Vagina (tissue), 2 donors: ENCODE measurements around the gene ETNPPL. TPM values are rescaled to one million over a fixed set of nuclear protein-coding genes. Genes with fewer than 3 reads are reported as not detected.

ENCODE experiments used
- DNase-seq, 2 donors: peaks; one replicate each; pipeline ENCODE4 v3.0.0-alpha.2; 2017; ENCODE audit errors: extremely low spot score in 2 of 2
- H3K27ac ChIP-seq: fragments of 200-600 bp; sonication (generic); one replicate; pipeline ENCODE4 v1.5.1; 2019
- H3K27me3 ChIP-seq: fragments of 200-600 bp; sonication (generic); one replicate; pipeline ENCODE4 v1.5.1; 2019
- H3K36me3 ChIP-seq, 2 donors: fragments of 200-600 bp; sonication (generic); one replicate each; pipeline ENCODE4 v1.5.1; 2017 to 2019
- H3K4me1 ChIP-seq: fragments of 200-600 bp; sonication (generic); one replicate; pipeline ENCODE4 v1.5.1; 2019
- H3K4me3 ChIP-seq, 2 donors: fragments of 200-600 bp; sonication (generic); 1 replicate in 1 of 2; 2 replicates in 1 of 2; pipeline ENCODE4 v1.5.1; 2016 to 2019
- H3K9me3 ChIP-seq: fragments of 200-600 bp; sonication (generic); one replicate; pipeline ENCODE4 v1.5.1; 2019
- POLR2A ChIP-seq, 2 donors: fragments of 450-650 bp; IDR thresholded peaks; one replicate each; pipeline ENCODE4 v1.6.1; 2017; ENCODE audit warnings: antibody characterized with exemption in 2 of 2, mild to moderate bottlenecking in 2 of 2, moderate library complexity in 2 of 2
- POLR2AphosphoS5 ChIP-seq, 2 donors: sonication (generic); formaldehyde crosslinking; IDR thresholded peaks; one replicate each; pipeline ENCODE4 v1.9.0; 2017; ENCODE audit warnings: antibody characterized with exemption in 2 of 2, mild to moderate bottlenecking in 2 of 2, low read depth in 1 of 2; ENCODE audit not compliant: insufficient read depth in 1 of 2
- intact Hi-C: fragments of 100-400 bp; cut with DNase I; formaldehyde crosslinking; loops from one replicate; pipeline ENCODE4 v1.15.1; 2023
- total RNA-seq: library from RNA; depleted of rRNA; stranded (reverse); fragments of >200 nt; gene quantifications from one replicate; pipeline ENCODE4 v1.2.3, GENCODE V29; 2016
- TF ChIP-seq, protein P1 (sequence below), 3 experiments: fragments of 450-650 bp in 2 of 3; fragments of 200-600 bp in 1 of 3; sonication (generic) in 1 of 3; IDR thresholded peaks; one replicate each; pipeline ENCODE4 v1.5.1; 2017 to 2019; ENCODE audit warnings: antibody characterized with exemption in 3 of 3, mild to moderate bottlenecking in 2 of 3, moderate library complexity in 2 of 3

Gene ETNPPL
- total RNA-seq, 1 donor from 2014 or later = not detected

DNA sequence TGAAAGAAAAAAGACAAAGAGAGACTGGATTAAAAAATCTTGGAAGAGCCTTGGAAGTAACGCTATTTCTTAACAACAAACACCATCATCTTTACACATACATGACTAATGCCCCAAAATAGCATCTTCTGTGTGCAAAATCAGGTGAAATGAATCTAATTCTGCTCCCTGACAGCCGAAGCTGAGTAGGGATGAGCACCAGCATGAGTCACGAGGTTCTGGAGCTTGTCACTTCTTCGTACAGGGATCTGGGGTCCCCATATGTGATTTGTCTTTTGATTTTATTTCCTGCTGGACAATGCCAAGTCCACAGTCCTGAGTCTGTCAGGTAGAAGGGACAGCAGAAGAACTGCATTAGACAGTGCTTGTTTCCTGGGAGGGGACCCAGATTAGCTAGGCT, 56.6 kb downstream of the ETNPPL start:
- intact Hi-C loops = no loop called here

DNA sequence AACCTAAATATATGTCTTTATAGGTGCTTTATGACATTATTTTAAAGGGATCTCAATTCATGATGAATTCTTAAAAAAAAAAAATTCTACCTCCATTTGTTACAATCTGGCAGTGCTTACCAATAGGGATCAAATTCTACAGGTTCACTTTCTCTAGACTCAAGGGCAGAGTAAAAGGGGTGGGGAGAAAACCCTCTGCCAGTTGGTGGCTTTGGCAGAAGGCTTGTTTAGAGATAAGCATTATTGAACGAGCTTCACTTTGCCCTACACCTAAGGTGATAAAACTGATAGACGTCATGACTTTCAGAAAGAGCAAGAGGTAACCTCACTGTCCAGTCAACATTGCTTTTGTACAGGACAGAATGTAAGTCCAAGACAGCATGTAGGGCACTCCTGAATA, 58.9 kb downstream of the ETNPPL start:
- H3K36me3 ChIP-seq = no peaks in the 10 kb centered on the region
- no peaks in the 10 kb centered on the region for H3K27me3 ChIP-seq
- H3K9me3 ChIP-seq = no peaks in the 10 kb centered on the region
- no peak overlapping the region for H3K4me3 ChIP-seq
- intact Hi-C loops = no loop called here
- TF ChIP-seq POLR2AphosphoS5 (IDR thresholded peaks at IDR 0.05; ENCODE audit: insufficient read depth in 1 of 2, low read depth in 1 of 2) = no peak
- TF ChIP-seq POLR2A (IDR thresholded peaks at IDR 0.05) = no peak
- TF ChIP-seq, protein P1, sequence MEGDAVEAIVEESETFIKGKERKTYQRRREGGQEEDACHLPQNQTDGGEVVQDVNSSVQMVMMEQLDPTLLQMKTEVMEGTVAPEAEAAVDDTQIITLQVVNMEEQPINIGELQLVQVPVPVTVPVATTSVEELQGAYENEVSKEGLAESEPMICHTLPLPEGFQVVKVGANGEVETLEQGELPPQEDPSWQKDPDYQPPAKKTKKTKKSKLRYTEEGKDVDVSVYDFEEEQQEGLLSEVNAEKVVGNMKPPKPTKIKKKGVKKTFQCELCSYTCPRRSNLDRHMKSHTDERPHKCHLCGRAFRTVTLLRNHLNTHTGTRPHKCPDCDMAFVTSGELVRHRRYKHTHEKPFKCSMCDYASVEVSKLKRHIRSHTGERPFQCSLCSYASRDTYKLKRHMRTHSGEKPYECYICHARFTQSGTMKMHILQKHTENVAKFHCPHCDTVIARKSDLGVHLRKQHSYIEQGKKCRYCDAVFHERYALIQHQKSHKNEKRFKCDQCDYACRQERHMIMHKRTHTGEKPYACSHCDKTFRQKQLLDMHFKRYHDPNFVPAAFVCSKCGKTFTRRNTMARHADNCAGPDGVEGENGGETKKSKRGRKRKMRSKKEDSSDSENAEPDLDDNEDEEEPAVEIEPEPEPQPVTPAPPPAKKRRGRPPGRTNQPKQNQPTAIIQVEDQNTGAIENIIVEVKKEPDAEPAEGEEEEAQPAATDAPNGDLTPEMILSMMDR (IDR thresholded peaks at IDR 0.05) = no peak
- H3K4me1 ChIP-seq = peaks cover 7% of the 10 kb centered on the region
- DNase-seq = no peak
- no peak overlapping the region for H3K27ac ChIP-seq

More for the DNA sequence above, 56.6 kb downstream of the ETNPPL start:
- no peak overlapping the region for H3K27ac ChIP-seq
- no peaks in the 10 kb centered on the region for H3K9me3 ChIP-seq
- H3K4me1 ChIP-seq = no peaks in the 10 kb centered on the region
- TF ChIP-seq, protein P1 (IDR thresholded peaks at IDR 0.05) = no peak
- TF ChIP-seq POLR2A (IDR thresholded peaks at IDR 0.05) (no peak), POLR2AphosphoS5 (IDR thresholded peaks at IDR 0.05; ENCODE audit: insufficient read depth in 1 of 2, low read depth in 1 of 2) (no peak)
- DNase-seq = no peak
- H3K27me3 ChIP-seq = no peaks in the 10 kb centered on the region
- no peak overlapping the region for H3K4me3 ChIP-seq
- no peaks in the 10 kb centered on the region for H3K36me3 ChIP-seq

DNA sequence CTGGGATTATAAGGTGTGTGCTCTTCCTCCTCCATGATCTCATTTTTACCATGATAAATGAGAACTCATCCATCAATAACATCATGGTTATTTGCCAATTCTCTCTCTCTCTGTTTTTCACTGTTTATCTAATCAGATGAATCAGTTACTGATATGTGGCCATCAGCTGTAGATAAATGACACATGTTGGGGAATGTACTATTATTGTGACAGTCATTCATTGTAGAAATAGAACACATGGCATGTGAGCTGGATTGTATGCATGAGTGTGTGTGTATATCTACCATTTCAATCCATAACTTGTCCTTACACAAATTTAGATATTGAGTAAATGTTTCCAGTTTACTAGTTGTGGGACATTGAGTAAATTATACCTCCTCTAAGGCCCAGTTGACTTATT, 59.5 kb downstream of the ETNPPL start:
- TF ChIP-seq POLR2A (IDR thresholded peaks at IDR 0.05) = no peak
- no peak for TF ChIP-seq POLR2AphosphoS5 (IDR thresholded peaks at IDR 0.05; ENCODE audit: insufficient read depth in 1 of 2, low read depth in 1 of 2)
- TF ChIP-seq, protein P1 (IDR thresholded peaks at IDR 0.05) = no peak
- Histone ChIP-seq H3K4me1 (peaks cover 7% of the 10 kb centered on the region), H3K36me3 (no peaks in the 10 kb centered on the region), H3K27me3 (no peaks in the 10 kb centered on the region), H3K9me3 (no peaks in the 10 kb centered on the region), H3K4me3 (no peak overlapping the region), H3K27ac (no peak overlapping the region)
- intact Hi-C loops = no loop called here
- DNase-seq = no peak

DNA sequence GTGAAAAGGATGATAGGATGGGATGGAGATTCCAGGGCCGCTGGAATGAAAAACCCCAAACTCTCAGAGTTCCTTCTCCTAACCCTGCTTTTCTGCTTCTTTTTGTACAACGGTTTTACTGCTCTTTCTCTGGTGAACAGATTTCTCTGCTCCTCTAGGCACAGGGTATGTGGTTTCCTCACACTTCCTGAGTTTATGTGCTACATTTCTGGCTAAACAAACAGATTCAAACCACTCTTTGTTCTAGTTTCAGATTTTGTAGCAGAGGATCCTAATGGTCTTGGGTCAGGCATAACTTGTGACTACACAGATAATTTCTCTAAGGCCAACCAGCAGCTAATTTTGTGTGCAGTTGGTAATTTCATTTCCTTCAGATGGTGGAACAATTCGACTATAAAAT, 59.9 kb downstream of the ETNPPL start:
- intact Hi-C loops = no loop called here
- H3K27ac ChIP-seq = no peak overlapping the region
- H3K4me1 ChIP-seq = peaks cover 7% of the 10 kb centered on the region
- no peak for DNase-seq
- no peaks in the 10 kb centered on the region for H3K36me3 ChIP-seq
- TF ChIP-seq, protein P1 (IDR thresholded peaks at IDR 0.05) = no peak
- no peak for TF ChIP-seq POLR2AphosphoS5 (IDR thresholded peaks at IDR 0.05; ENCODE audit: insufficient read depth in 1 of 2, low read depth in 1 of 2)
- no peak for TF ChIP-seq POLR2A (IDR thresholded peaks at IDR 0.05)
- H3K9me3 ChIP-seq = no peaks in the 10 kb centered on the region
- no peaks in the 10 kb centered on the region for H3K27me3 ChIP-seq
- no peak overlapping the region for H3K4me3 ChIP-seq

DNA sequence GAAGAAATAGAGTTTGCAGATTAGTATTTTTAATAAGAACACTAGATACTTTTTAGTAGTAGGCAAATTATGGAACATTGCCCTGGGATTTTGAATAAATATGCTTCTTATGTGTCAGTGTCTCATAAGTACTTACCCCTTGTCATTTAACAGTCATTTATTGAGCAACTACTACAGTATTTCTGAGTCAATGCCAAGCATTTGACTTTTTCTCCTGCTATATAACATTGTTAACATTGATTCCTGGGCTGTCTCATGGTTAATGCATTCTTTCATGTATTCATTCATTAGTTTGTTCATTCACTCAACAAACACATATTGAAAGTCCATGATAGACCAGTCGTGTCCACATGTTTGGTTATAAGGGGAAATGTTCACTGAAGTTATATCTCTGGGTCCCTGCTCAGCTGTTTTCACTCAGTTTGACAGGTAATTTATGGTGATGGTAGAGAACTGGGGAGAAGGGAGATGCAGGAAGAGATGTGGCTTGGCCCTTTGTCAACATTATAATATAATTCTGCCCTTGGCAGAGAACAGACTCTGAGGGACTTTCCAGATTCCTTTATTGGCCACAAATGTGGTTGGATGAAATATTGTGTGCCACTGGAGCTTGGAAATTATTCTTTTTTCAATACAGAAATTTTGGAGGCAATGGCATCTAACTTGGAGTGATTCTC, 62.6 kb downstream of the ETNPPL start:
- Histone ChIP-seq H3K36me3 (no peaks in the 10 kb centered on the region), H3K9me3 (no peaks in the 10 kb centered on the region), H3K27ac (no peak overlapping the region), H3K4me1 (peaks cover 7% of the 10 kb centered on the region), H3K4me3 (no peak overlapping the region), H3K27me3 (no peaks in the 10 kb centered on the region)
- DNase-seq = no peak
- TF ChIP-seq, protein P1 (IDR thresholded peaks at IDR 0.05) = no peak
- TF ChIP-seq POLR2A (IDR thresholded peaks at IDR 0.05) = no peak
- no peak for TF ChIP-seq POLR2AphosphoS5 (IDR thresholded peaks at IDR 0.05; ENCODE audit: insufficient read depth in 1 of 2, low read depth in 1 of 2)
- intact Hi-C loops = no loop called here
